ENCODE results near the gene AKT1.

The AKT1 gene

DNA sequence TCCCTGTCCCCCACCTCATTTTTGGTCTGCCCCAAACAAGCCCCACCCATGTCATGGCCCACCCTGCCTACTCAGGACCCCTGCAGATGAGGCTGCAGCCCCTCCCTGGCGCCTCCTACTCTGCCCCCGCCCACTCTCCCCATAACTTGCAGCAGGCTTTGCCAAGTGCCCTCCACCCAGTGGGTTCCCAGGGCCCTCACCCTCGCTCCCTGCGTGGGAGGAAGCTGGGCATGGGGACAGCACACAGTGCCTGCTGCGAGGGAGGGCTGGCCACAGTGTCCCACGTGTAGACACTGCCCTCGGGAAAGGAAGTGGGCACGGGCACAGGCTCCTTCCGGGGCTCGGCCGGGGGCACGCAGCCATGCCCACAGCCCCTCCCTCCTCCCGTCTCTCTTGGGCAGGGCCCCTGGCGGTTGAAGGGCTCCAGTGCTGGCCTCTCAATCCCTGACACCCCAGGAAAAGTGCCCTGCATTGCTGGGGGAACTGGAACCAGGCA lies 9.4 kb downstream of the AKT1 start:
- DNase-seq (ENCODE audit: low spot score): no peak

DNA sequence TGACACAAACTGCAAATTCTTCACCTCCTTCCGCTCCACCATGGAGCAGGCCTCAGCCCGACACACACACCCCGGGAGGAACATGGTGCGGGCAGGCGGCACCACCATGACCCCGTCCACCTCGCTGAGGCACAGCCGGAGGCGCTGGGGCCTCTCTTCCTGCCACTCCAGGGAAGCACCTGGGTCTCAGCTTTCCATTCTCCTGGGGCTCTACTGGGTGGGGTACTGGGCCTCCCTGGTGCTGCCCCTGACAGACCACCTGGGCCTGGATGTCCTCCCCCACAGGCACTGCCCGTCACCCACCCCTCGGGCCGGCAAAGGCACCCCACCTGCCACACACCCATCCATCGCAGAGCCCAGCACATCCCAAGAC lies 9.9 kb downstream of the AKT1 start:
- DNase-seq (ENCODE audit: low spot score): no peak

DNA sequence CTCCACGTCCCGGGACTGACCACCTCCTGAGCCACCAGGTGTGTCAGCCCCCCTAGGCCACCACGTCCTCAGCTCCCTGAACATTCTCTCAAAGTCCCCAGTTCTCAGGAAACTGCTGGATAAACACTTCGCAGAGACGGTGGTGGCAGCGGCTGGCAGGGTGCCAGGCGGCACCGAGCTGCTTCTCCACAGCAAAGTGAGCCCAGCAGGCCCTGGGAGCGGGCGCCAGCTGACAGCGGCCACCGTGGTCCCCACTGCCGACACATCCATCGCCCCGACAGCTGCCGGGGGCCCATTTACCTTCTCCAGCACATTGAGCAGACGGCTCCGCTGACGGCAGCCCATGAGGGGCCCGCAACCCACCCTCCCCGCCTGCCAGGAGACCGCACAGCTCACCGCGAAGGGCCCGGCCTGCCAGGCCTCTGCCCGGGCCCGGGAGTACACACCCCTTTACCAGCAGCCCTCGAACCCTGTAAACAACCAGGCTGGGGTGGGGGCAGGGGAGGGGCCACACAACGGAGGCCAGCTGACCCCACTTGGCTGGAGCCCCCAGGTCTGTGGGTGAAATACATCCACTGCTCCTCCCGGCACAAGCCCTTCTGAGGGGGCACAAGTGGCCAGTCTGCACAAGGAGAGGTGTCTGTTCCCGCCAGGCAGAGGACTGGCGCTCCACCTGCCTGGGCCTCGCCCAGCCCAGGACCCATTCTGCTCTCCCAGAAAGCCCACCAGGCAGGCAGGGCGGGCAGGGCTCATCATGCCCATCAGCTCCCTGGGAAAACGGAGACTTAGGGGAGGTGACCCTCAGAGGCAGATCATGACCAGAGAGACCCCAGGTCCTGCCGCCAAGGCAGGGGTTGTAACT lies 10.5 kb downstream of the AKT1 start:
- no peak for DNase-seq (ENCODE audit: low spot score)

DNA sequence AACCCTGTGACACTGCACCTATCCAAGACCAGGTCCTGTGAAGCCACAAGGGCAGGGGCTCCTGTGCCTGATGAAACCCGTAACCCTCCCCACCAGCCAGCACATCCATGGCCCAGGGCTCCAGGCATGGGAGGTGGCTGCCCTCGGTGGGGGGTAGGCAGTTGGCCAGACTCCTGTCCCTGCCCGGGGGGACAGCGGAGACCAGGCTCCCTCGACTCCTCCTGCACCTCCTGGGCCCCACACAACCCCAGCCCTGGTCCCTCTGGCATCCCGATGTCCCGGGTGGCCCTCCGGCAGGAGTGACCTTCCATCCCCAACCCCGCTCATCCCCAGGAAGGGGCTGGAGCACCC lies 11.4 kb downstream of the AKT1 start:
- DNase-seq (ENCODE audit: low spot score): no peak

DNA sequence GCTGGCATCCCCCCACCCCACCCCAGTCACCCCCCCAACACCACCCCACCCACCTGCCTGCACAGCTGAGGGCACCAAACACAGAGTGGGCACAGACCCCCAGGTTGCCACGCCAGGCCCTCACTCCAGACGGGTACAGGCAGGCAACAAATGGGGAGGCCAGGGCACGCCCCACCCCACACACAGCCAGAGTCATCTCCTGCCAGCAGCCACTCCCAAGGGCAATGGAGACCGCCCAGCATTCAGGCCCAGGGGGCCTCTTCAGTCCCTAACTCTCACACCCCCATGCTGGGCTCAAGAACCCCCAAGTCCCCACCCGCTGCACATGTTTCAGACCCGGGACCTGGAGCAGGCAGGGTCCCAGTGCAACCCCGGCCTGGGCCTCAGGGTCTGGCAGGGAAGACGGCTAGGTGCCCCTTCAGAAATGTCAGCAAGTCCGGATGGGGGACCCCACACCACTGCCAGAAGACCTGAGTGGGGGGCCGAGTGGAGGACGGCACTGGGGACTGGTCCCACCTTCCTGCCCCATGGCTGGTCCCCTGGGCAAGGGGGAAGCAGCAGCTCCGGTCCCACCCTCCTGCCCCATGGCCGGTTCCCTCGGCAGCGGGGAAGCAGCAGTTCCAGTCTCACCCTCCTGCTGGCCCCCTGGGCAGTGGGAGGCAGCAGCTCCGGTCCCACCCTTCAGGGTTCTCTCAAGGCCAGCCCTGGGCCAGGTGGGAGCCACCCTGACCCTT lies 11.9 kb downstream of the AKT1 start:
- DNase-seq (ENCODE audit: low spot score): no peak

DNA sequence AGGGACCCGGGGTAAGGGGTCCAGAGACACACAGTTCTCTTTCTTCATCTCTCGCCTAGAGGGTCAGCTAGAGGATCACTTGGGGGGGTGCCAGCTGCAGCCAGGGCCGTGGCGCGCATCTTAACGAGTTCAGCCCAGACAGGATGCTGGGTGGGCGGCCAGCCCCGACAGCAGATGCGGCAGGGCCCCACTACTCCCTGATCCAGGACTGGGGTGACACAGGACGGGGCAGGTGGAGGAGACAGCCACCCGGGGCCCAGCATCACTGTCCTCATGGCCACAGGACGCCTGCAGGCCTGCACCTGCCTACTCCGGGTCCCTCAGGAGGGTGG lies 12.8 kb downstream of the AKT1 start:
- DNase-seq (ENCODE audit: low spot score): no peak

DNA sequence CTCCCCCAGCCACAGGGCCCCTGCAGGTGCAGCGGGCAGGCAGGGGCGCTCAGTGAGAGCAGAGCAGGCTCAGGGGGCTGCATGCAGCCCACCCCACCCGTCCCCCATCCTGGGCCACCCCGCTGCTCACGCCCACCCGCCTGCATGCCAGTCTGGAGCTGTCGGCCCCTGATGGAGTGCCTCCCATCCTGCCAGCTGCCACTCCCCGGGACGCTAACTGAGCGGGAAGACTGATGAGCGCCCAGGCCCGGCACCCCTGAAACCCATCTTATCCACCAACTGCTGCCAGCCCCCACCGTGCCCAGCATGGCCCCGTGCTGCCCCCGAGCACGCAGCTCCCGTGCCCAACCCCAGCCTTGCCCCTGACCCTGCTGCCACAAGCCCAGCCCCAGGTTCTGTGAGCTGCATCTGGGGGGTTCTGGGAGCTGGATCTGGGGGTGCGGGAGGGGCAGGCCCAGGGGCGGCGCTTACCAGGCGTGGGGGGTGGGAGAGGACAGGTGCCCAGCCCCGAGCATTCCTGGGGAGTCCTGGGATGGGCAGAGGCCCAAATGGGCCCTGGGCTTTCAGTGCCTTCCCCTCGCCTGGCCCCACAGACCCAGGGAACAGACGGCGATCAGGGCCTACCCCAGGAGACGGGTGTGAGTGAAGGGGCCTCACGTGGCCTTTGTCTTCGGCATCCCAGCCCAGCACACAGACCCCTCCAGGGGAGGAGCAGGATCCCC lies 13.3 kb downstream of the AKT1 start:
- no peak for DNase-seq (ENCODE audit: low spot score)

DNA sequence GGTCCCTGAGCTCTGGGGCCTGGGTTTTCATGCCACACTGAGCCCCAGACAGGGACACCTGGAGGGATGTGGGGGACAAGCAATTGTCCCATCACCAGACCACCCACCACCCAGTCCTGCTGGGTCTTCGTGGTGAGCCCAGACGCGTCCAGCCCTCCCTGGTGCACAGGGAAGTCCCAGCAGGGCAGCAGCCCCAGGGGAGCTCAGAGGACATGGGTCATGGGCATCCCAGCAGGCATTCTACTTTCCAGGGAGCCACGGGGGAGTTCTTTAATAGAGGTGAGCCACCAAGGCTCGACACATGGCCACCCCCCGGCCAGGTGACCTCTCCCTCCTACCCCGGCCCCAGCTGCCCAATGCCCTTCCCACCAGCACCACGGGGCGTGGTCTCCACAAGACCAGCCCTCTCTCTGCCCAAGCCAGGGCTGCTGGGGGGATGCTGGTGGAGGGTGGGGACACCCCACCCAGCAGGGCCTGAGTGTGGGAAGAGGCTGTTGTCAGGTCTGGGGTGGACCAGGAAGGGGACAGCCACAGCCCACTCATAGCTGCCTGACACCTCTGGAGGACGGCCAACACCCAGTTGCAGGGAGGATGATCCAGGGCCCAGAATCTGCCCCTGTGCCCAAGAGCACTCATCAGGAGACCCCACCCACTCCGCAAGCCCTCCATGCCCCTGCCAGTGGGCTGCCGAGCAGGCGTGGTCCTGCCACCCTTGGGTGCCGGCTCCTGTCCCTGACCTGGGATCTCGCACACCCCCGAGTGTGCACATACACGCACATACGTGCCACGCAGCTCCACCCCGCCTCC lies 14.1 kb downstream of the AKT1 start:
- DNase-seq (ENCODE audit: low spot score): no peak

DNA sequence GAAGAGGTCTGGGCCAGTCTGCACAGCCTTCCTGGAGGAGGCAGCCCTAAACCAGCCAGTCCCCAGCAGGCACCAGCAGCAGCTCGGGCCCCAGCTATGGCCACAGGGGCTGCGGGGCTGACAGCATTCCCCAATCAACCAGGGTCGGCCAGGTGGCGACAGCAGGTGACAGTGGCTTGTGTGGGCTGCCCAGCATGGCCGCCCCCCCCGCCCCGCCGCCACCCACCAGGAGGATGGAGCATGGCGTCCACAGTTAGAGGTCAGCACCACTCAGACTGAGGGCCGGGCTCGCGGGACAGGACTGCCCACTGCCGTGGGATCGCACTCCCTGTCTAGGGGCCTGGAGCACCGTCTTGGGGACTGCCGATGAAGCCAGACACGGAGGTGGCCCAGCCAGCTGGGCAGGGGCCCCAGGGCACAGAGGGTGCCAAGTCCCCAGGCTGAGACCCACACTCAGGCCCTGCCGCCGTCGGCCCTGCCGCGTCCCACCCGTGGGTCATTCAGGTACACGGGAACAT lies 15.0 kb downstream of the AKT1 start:
- no peak for DNase-seq (ENCODE audit: low spot score)

DNA sequence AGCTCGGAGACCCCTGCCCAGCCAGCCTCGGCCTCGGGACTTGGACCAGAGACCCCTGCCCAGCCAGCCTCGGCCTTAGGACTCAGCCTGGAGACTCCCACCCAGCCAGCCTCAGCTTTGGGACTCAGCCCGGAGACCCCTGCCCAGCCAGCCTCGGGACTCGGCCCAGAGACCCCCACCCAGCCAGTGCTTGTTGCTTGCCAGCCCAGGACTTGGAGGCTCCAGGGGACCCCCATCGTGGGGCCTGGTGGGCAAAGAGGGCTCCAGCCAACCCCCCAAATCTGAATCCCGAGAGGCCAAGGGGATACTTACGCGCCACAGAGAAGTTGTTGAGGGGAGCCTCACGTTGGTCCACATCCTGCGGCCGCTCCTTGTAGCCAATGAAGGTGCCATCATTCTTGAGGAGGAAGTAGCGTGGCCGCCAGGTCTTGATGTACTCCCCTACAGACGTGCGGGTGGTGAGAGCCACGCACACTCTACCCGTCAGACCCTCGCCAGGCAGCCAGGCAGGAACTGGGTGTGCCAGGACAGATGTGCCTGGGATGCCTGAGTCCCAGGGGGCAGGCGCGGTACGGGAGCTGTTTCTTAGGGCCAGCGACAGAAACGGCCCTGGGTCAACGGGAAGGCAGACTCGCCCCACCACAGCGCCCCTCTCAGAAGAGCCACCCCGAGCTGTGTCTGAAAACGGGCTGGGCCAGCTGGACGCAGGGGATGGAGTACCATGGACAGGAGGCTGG lies 15.6 kb downstream of the AKT1 start:
- no peak for DNase-seq (ENCODE audit: low spot score)

DNA sequence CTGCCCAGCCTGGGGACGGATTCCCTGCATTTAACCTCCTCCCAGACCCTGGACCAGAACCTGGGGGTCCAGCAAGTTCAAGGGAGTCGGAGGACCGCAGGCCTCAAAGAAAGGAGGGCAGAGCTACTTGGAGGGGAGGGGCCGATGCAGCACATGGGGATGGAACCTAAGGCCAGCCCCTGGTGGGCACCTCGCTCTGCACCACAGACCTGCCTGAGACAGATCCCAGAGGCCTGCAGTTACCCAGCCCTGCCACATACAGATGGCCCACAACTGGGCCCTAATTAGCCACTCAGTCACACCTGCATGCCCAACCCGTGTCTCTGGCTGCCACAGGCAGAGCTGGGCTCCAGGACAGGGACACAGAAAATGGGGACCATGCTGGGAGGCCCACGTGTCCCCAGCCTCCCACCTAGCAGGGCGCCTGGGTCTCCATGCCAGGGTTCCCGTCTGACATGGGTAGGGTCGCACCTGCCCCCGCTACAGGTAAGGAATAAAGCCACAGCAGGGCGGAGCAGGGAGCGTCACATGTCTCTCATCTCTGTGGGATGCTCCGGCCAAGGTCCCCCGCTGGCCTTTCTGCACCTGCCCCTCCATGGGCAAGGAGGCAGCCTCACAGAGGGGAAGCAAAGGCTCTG lies 16.7 kb downstream of the AKT1 start:
- DNase-seq (ENCODE audit: low spot score): no peak

DNA sequence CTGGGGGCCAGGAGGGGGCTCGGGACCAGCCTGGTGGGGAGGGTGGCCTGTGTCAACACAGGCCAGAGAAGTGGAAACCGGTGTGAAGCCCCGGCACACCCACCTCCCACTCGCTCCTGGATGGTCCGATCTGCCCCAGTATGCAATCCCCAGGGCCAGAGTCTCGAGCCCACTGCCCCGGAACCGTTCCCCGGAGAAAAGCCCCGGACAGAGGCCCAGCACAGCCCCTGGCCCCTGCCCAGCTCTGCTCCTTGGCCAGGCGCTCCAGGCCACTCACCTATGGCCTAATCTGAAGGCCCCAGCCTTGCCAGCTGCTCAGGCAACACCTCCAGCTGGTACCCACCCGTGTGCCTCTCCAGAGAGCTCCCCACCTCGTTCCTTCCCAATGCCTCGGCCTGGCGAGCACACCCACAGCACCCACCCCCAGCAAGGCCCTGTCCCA lies 17.7 kb downstream of the AKT1 start:
- DNase-seq (ENCODE audit: low spot score): no peak

DNA sequence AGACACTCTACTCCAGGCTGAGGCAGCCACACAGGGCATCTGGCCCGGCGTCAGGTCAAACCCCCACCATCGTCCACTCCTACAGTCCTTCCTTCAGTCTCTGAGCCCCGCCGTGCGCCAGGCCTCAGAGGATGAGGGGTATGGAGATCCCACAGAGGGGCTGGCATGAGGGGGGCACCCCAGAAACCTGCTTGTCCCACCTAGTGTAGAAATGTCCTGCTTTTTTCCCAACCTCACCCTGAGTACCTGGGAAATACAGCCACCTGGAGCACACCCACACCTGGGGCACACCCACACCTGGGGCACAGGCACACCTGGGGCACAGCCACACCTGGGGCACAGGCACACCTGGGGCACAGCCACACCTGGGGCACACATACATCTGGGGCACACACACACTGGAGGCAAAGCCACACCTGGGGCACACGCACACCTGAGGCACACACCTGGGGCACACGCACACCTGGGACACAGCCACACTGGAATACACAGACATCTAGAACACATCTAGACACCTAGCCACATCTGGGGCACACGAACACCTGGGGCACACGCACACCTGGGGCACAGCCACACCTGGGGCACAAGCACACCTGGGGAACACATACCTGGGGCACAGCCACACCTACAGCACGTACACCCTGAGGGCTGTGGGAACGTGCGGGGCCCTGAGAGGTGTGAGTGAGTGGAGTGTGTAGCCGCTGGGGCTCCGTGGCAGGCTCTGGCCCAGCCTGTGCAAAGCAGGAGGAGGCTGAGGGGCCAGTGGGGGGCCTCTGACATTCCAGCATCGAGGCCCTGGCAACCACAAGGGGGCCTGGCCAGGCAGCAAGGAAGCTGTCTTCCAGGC lies 18.4 kb downstream of the AKT1 start:
- DNase-seq (ENCODE audit: low spot score): no peak

DNA sequence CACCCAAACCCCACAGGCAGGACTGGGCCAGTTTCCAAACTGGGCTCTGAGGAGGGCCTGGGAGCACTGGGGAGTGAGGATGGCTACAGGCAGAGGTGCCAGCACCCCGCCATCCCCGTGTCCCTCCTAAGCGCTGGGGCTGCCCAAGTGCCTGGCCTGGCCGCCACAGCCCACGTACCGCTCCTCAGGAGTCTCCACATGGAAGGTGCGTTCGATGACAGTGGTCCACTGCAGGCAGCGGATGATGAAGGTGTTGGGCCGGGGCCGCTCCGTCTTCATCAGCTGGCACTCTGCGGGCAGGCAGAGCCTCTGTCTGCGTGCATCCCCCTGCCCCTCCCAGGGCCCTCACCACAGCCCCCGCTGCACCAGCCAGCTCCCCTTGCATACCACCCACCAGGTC lies 19.1 kb downstream of the AKT1 start:
- no peak for DNase-seq (ENCODE audit: low spot score)

DNA sequence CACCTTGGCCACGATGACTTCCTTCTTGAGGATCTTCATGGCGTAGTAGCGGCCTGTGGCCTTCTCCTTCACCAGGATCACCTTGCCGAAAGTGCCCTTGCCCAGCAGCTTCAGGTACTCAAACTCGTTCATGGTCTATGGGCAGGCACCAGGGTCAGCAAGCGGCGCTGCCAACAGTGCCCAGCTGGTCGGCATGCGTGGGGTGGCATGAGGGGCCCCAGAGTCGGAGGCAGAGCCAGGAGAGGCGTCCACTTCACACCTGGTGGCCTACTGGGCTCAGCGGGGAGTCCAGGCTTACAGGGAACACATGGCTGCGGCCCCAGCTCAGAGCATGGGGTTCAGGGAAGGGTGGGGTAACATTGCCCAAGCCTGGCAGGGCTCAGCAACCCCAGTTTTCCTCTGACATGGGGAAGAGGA lies 20.5 kb downstream of the AKT1 start:
- DNase-seq (ENCODE audit: low spot score): no peak

DNA sequence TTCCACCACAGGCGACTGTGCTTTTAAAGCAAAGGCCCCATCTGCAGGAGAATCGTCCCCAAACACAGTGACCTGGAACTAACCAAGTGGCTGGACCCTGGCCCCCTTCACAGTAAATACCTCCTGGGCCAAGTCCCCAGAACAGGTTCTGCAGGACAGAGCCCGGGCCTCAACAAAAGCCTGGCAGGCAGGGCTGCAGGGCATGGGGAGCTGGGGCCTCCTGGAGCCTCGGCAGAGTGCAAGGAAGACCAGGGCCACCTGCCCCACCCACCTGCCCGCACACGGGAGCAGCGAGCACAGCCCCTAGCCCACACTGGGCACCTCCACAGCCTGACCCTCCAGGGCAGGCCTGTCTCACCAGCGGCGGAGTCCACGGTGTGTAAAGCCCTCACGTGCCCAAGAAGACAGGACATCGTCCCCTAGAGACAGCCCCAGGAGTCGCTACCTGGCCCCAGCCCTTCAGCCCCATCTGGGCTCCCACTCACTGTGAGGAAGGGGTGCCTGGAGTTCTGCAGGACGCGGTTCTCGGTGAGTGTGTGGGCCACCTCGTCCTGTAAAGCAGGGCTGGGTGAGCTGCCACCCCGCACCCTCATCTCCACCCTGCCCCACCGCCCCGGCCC lies 21.0 kb downstream of the AKT1 start:
- no peak for DNase-seq (ENCODE audit: low spot score)

DNA sequence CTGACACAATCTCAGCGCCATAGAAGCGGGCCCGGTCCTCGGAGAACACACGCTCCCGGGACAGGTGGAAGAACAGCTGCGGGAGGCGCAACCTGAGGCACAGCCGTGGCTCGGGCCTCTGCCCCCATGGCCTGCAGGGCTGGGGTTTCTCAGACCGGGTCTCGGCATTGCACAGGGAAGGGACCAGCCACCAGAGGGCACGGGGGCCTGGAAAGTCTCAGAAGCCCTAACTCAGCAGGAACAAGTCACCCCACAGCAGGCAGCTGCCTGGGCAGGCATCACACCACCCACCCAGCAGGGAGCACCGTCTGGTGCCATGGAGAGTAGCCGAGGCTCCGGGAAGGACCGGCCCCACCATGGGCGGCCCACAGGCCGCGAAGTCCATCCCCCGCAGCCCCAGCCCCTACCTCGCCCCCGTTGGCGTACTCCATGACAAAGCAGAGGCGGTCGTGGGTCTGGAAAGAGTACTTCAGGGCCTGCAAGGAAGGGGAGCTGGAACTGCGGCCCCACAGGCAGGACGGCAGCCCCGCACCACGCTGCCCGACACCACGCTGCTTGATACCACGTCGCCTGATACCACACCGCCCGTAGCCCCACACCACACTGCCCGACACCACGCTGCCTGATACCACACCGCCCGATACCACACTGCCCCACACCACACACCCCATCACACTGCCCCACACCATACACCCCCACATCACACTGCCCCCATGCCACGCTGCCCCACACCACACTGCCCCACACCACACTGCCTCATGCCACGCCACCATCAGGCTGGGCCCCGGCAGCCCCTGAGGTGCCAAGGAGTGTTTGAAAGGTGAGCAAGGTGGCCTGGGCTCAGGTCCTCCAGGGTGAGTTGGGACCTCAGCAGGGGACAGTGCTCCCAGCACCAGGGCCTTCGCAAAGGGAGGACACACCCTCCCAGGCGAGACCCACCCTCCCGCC lies 21.8 kb downstream of the AKT1 start:
- DNase-seq (ENCODE audit: low spot score): no peak

Measured in CD4-positive, alpha-beta T cell treated with Interleukin-15 for 4 hours (primary cell).